Vagina (tissue), 2 donors: ENCODE data around the gene MAST4.

Experiments used
- POLR2A ChIP-seq, 2 donors: fragments of 450-650 bp; IDR thresholded peaks; one replicate each; pipeline ENCODE4 v1.6.1; 2017; ENCODE audit warnings: antibody characterized with exemption in 2 of 2, mild to moderate bottlenecking in 2 of 2, moderate library complexity in 2 of 2
- POLR2AphosphoS5 ChIP-seq, 2 donors: sonication (generic); formaldehyde crosslinking; IDR thresholded peaks; one replicate each; pipeline ENCODE4 v1.9.0; 2017; ENCODE audit warnings: antibody characterized with exemption in 2 of 2, mild to moderate bottlenecking in 2 of 2, low read depth in 1 of 2; ENCODE audit not compliant: insufficient read depth in 1 of 2
- TF ChIP-seq, protein P1 (sequence below), 3 experiments: fragments of 450-650 bp in 2 of 3; fragments of 200-600 bp in 1 of 3; sonication (generic) in 1 of 3; IDR thresholded peaks; one replicate each; pipeline ENCODE4 v1.5.1; 2017 to 2019; ENCODE audit warnings: antibody characterized with exemption in 3 of 3, mild to moderate bottlenecking in 2 of 3, moderate library complexity in 2 of 3

DNA sequence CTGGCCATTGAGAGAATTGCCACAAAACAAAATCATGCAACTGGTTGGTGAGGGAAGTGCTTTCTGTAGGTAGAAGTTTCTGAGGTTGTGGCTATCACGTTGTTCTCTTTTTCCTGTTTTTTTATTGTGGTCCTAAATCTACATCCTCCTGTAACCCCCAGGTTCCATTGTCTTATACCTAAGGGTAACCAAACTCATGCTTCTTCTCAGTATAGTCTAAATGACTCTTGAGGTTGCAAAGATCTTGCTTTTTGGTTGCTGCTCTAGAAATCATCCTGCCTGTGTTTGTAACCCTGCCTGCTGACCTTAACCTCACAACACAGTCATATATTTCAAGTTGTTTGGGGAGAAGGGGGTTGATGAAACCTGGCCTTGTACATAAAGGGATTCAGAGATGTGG lies 327.3 kb downstream of the MAST4 start:
- TF ChIP-seq, protein P1, sequence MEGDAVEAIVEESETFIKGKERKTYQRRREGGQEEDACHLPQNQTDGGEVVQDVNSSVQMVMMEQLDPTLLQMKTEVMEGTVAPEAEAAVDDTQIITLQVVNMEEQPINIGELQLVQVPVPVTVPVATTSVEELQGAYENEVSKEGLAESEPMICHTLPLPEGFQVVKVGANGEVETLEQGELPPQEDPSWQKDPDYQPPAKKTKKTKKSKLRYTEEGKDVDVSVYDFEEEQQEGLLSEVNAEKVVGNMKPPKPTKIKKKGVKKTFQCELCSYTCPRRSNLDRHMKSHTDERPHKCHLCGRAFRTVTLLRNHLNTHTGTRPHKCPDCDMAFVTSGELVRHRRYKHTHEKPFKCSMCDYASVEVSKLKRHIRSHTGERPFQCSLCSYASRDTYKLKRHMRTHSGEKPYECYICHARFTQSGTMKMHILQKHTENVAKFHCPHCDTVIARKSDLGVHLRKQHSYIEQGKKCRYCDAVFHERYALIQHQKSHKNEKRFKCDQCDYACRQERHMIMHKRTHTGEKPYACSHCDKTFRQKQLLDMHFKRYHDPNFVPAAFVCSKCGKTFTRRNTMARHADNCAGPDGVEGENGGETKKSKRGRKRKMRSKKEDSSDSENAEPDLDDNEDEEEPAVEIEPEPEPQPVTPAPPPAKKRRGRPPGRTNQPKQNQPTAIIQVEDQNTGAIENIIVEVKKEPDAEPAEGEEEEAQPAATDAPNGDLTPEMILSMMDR (IDR thresholded peaks at IDR 0.05), result no peak
- no peak for TF ChIP-seq POLR2A (IDR thresholded peaks at IDR 0.05)
- TF ChIP-seq POLR2AphosphoS5 (IDR thresholded peaks at IDR 0.05; ENCODE audit: insufficient read depth in 1 of 2, low read depth in 1 of 2), result no peak
